GM21447 (cell line): ENCODE results near the gene ZNF749.

Source experiments
- ATAC-seq: cut with Tn5 transposase; IDR thresholded peaks from one replicate; pipeline ENCODE4 v1.9.1; 2021; ENCODE audit not compliant: unreplicated experiment

Gene ZNF749

GRCh38 chr19:57435062-57435978 lies at the start of gene ZNF749:
ZNF749 (plus strand) TSS chr19:57435325; CDS start chr19:57435579, 254 bp downstream.
- peak; percentile 92 for ATAC-seq

- no peak for ATAC-seq
Observed at GRCh38 chr19:57389194-57389729, 45.9 kb upstream of the ZNF749 start.

- ATAC-seq = peak; percentile 99
Observed at GRCh38 chr19:57389730-57390598, 45.2 kb upstream of the ZNF749 start, which contains the start of gene ZNF548. ZNF548 (plus strand) TSS chr19:57389854; CDS start chr19:57390100, 246 bp downstream.

- ATAC-seq = no peak
Observed at GRCh38 chr19:57395710-57396109, 39.4 kb upstream of the ZNF749 start.

- no peak for ATAC-seq
Observed at GRCh38 chr19:57398868-57399267, 36.3 kb upstream of the ZNF749 start.

GRCh38 chr19:57403737-57404563 lies 31.2 kb upstream of the ZNF749 start:
- ATAC-seq = no peak

GRCh38 chr19:57406516-57407123 lies 28.5 kb upstream of the ZNF749 start:
- ATAC-seq = no peak

- ATAC-seq = peak; percentile 98
Observed at GRCh38 chr19:57410877-57411671, 24.1 kb upstream of the ZNF749 start, which contains the start of gene ZNF17. ZNF17 (plus strand) TSS chr19:57411161; CDS start chr19:57413616, 2,455 bp downstream.

GRCh38 chr19:57419439-57419838 lies 15.7 kb upstream of the ZNF749 start:
- ATAC-seq = no peak

- no peak for ATAC-seq
Observed at GRCh38 chr19:57421037-57421436, 14.1 kb upstream of the ZNF749 start.

GRCh38 chr19:57434386-57435061 lies 601 bp upstream of the ZNF749 start:
- ATAC-seq = peak; percentile 11

GRCh38 chr19:57436417-57436816 lies 1.3 kb downstream of the ZNF749 start:
- ATAC-seq = no peak

- ATAC-seq = no peak
Observed at GRCh38 chr19:57437931-57438330, 2.8 kb downstream of the ZNF749 start.

GRCh38 chr19:57438925-57439324 lies 3.8 kb downstream of the ZNF749 start:
- ATAC-seq = no peak

GRCh38 chr19:57441979-57442752 lies 7.0 kb downstream of the ZNF749 start:
- no peak for ATAC-seq

- ATAC-seq = no peak
Observed at GRCh38 chr19:57443121-57443696, 8.1 kb downstream of the ZNF749 start.

- no peak for ATAC-seq
Observed at GRCh38 chr19:57452307-57452706, 17.2 kb downstream of the ZNF749 start.
